Activated CD4-positive, alpha-beta T cell treated with anti-CD3 and anti-CD28 coated beads for 48 hours (primary cell): ENCODE data around the gene DUS3L.
"Not testable (repeated sequence)": the region's sequence is repeated elsewhere in the genome, so short reads cannot be mapped to it uniquely, and the experiment has no call there.

Experiments
- DNase-seq: peaks from one replicate; pipeline ENCODE4 v3.0.0-alpha.2; 2020

Gene DUS3L

DNA sequence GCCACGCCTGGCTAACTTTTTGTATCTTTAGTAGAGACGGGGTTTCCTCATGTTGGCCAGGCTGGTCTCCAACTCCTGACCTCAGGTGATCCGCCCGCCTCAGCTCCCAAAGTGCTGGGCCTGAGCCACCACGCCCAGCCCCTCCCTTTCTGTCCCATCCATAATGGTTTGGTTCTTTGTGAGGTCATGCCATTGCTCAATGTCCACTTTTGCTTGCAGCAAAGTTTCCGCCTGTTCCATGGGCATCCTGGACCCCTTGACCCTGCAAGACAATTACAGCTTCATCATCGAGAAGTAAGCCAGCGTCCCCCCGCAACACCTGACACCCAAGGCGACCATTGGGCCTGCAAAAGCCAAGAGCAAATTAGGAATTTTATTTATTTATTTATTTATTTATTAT lies 23.0 kb downstream of the DUS3L start:
- no peak for DNase-seq

DNA sequence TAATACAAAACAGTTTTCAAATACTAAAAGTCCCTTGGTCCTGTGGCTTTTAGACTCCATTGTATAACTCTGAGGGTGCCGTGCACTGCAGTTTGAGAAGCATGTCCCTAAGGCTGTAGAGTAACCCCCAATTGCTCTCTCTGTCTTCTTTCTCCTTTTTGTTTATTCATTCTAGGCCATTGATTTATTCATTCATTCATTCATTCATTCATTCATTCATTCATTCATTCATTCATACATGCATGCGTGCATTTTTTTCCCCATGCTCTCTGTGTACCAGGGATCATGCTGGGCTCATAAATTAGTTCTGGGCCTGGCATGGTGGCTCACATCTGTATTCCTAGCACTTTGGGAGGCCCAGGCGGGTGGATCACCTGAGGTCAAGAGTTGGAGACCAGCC lies 25.7 kb downstream of the DUS3L start:
- no peak for DNase-seq

DNA sequence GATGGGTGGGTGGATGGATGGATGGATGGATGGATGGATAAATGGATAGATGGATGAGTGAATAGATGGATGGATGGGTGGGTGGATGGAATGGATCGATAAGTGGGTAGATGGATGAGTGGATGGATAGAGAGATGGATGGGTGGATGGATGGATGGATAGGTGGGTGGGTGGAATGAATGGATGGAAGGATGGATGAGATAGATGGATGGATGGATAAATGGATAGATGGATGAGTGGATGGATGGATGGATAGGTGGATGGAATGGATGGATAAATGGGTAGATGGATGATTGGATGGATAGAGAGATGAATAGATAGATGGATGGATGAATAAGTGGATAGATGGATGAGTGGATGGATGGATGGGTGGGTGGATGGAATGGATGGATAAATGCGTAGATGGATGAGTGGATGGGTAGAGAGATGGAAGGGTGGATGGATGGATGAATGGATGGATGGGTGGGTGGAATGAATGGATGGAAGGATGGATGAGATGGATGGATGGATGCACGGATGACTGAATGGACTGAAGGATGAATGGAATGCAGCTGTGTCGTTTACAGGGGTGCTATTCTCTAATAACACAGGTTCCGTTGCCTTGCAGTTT lies 28.2 kb downstream of the DUS3L start:
- no peak for DNase-seq

DNA sequence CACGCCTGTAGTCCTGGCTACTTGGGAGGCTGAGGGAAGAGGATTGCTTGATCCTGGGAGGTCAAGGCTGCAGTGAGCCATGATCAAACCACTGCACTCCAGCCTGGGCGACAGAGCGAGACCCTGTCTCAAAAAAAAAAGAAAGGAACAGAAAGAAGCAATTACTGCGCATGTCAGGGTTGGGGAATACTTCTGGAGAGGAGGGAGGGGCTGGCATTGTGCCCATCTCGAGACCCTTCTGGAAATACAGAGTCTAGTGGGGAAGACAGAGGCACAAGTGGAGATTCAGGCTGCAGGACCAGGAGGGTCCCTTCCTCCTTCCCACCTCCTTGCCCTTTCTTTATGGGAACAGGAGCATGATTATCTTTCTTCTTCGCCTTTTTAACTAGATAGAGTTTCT lies 37.2 kb downstream of the DUS3L start:
- DNase-seq, result no peak

DNA sequence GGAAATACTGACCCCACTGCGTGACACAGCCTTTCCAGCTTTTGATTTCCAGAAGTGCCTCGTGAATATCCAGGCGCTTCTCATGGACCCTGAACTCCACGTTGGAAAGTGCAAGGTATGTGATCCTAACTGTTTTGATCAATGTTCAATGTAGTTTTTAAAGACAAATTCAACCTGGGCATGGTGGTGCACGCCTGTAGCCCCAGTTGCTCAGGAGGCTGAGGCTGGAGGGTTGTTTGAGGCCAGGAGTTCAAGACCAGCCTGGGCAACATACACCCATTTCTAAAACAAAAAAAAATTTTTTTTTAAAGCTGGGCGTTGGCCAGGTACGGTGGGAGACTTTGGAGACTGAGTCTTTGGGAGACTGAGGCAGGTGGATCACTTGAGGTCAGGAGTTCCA lies 39.3 kb downstream of the DUS3L start:
- DNase-seq, result no peak

DNA sequence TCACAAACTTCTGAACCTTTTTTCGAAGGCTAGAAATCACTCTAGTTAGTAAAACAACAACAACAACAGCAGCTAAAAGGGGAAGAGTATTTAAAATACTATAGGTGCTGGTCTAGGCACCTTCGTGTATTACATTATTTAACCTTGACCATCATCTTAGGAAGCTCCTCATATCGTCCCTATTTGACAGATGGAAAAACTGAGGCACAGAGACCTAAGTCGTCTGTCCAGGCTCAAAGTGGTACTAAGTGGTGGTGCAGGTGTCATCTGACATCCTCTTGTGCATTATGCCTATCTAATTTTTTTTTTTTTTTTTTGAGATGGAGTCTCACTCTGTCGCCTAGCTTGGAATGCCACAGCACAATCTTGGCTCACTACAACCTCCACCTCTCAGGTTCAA lies 41.5 kb downstream of the DUS3L start:
- no peak for DNase-seq

DNA sequence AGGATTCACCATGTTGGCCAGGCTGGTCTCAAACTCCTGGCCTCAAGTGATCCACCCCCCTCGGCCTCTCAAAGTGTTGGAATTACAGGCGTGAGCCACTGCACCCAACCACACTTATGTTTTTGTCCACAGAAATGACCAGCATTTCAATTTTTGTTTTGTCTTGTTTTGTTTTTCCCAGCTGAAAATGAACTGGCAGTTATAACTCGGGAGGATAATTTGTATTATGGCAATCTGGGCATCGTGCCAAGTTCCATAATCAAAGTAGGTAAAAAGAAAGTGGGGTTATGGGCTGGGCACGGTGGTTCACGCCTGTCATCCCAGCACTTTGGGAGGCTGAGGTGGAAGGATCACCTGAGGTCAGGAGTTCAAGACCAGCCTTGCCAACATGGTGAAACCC lies 42.0 kb downstream of the DUS3L start:
- not testable (repeated sequence) for DNase-seq

DNA sequence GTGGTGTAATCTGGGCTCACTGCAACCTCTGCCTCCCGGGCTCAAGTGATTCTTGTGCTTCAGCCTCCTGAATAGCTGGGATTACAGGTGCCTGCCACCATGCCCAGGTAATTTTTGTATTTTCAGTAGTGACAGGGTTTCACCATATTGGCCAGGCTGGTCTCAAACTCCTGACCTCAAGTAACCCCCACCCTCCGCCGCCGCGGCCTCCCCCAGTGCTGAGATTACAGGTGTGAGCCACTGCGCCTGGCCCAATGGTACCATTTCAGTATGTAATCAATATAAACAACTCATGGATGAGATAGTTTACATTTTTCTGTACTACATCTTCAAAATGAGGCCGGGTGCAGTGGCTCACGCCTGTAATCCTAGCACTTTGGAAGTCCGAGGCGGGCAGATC lies 46.0 kb downstream of the DUS3L start:
- DNase-seq, result not testable (repeated sequence)

DNA sequence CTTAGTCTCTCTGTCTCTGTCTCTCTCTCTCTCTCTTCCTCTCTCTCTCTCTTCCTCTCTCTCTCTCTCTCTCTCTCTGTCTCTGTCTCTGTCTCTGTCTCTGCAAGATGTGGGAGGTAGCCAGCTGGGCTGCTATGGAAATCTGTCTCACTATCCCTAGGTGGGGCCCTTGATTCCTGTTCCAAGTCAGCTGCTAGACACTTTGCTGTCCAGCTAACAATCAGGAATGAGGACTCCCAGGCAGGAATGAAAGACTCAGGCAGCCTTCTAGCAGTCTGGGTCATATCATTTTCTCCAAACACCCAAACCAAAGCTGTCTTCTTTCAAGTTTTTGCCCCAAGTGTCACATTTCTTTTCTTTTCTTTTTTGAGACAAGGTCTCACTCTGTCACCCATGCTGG lies 47.3 kb downstream of the DUS3L start:
- no peak for DNase-seq

DNA sequence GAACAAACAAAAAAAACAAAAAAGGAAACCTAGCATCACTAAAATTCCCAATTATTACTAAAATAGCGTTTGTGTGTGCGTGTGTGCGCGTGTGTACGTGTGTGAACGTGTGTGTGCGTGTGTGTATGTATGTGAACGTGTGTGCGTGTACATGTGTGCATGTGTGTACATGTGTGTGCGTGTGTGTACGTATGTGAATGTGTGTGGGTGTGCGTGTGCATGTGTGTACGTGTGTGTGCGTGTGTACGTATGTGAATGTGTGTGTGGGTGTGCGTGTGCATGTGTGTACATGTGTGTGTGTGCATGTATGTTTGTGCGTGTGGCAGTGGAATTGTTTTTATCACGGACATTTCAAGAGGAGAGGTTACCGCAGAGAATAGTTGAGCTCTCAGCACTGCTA lies 48.9 kb downstream of the DUS3L start:
- no peak for DNase-seq

DNA sequence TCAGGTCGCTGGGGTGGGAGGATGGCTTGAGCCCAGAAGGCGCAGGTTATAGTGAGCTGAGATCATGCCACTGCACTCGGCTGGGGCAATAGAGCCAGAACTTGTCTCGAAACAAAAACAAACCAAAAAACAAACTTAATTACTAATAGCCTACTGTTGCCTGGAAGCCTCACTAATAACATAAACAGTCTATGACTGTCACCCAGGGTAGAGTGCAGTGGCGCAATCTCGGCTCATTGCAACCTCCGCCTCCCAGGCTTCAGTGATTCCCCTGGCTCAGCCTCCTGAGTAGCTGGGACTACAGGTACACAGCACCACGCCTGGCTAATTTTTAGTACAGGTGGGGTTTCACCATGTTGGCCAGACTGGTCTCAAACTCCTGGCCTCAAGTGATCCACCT lies 52.5 kb downstream of the DUS3L start:
- DNase-seq, result no peak
